Bronchial epithelial cell (primary cell): ENCODE data around the gene ETV7. TPM values are rescaled to one million over a fixed set of nuclear protein-coding genes. Genes with fewer than 3 reads are reported as not detected.
A peak's percentile ranks its signal among the peaks of the same experiment; 100 is the strongest.

Source experiments
- DNase-seq: peaks from one replicate; pipeline ENCODE4 v3.0.0-alpha.2; 2010; ENCODE audit warnings: low read depth
- FAIRE-seq: peaks from 2 replicates; lab custom pipeline; 2011; peaks lifted over from hg19 to GRCh38; lab: Jason Lieb, UNC
- H3K27me3 ChIP-seq: 2 replicates; pipeline ENCODE4 v1.5.1; 2011; ENCODE audit warnings: low read length; ENCODE audit not compliant: control insufficient read depth, insufficient read depth
- H3K36me3 ChIP-seq: 2 replicates; pipeline ENCODE4 v1.5.1; 2011; ENCODE audit warnings: low read length; ENCODE audit not compliant: control insufficient read depth, insufficient read depth
- H3K4me3 ChIP-seq: 2 replicates; pipeline ENCODE4 v1.5.1; 2011; ENCODE audit warnings: mild to moderate bottlenecking, low read depth, low read length, control low read depth
- CTCF ChIP-seq: IDR thresholded peaks from 2 replicates; pipeline ENCODE4 v1.5.1; 2011; ENCODE audit warnings: mild to moderate bottlenecking, moderate library complexity, low read length, control low read depth, inconsistent platforms; ENCODE audit not compliant: insufficient read depth, severe bottlenecking
- total RNA-seq: library from RNA; depleted of rRNA; stranded (reverse); fragments of >200 nt; gene quantifications from 2 replicates; pipeline ENCODE4 v1.2.1, GENCODE V29; 2014

Gene ETV7
- total RNA-seq, 1 donor from 2014 or later = not detected

- Histone ChIP-seq H3K4me3 (no peak overlapping the region), H3K27me3 (peaks cover 4% of the 10 kb centered on the region), H3K36me3 (no peaks in the 10 kb centered on the region)
- TF ChIP-seq CTCF = peak; percentile 32
- peak; percentile 91 for FAIRE-seq
- peak; percentile 76 for DNase-seq
These were observed 14.0 kb downstream of the ETV7 start for GRCh38 chr6:36373368-36374019.

GRCh38 chr6:36372088-36372487 is 15.4 kb downstream of the ETV7 start:
- Histone ChIP-seq H3K36me3 (no peaks in the 10 kb centered on the region), H3K27me3 (peaks cover 4% of the 10 kb centered on the region), H3K4me3 (no peak overlapping the region)
- FAIRE-seq (no peak), DNase-seq (no peak)
- no peak for TF ChIP-seq CTCF

GRCh38 chr6:36371211-36371610 is 16.3 kb downstream of the ETV7 start:
- H3K4me3 ChIP-seq = no peak overlapping the region
- H3K36me3 ChIP-seq = no peaks in the 10 kb centered on the region
- TF ChIP-seq CTCF = no peak
- FAIRE-seq (no peak), DNase-seq (no peak)
- peaks cover 4% of the 10 kb centered on the region for H3K27me3 ChIP-seq

GRCh38 chr6:36370638-36371037 is 16.8 kb downstream of the ETV7 start:
- no peak for DNase-seq
- no peak for FAIRE-seq
- no peak for TF ChIP-seq CTCF
- no peaks in the 10 kb centered on the region for H3K36me3 ChIP-seq
- peaks cover 4% of the 10 kb centered on the region for H3K27me3 ChIP-seq
- H3K4me3 ChIP-seq = no peak overlapping the region

GRCh38 chr6:36368921-36369865 is 18.3 kb downstream of the ETV7 start:
- H3K27me3 ChIP-seq = peaks cover 2% of the 10 kb centered on the region
- no peak for TF ChIP-seq CTCF
- DNase-seq (peak; percentile 72), FAIRE-seq (no peak)
- H3K36me3 ChIP-seq = no peaks in the 10 kb centered on the region
- H3K4me3 ChIP-seq = no peak overlapping the region
